IPS-18a (cell line): ENCODE measurements around the gene TMTC2.

ENCODE experiments used
- H3K27ac ChIP-seq: one replicate; pipeline ENCODE4 v1.5.1; 2013; ENCODE audit warnings: low read length
- H3K27me3 ChIP-seq: one replicate; pipeline ENCODE4 v1.6.1; 2013; ENCODE audit warnings: mild to moderate bottlenecking, low read length; ENCODE audit not compliant: control insufficient read depth, insufficient read depth
- H3K36me3 ChIP-seq: one replicate; pipeline ENCODE4 v1.6.1; 2013; ENCODE audit warnings: low read depth, low read length; ENCODE audit not compliant: control insufficient read depth
- H3K4me1 ChIP-seq: one replicate; pipeline ENCODE4 v1.6.1; 2013; ENCODE audit warnings: low read depth, low read length; ENCODE audit not compliant: control insufficient read depth
- H3K4me3 ChIP-seq: one replicate; pipeline ENCODE4 v1.5.1; 2013; ENCODE audit warnings: low read length
- H3K9ac ChIP-seq: one replicate; pipeline ENCODE4 v1.6.1; 2013; ENCODE audit warnings: mild to moderate bottlenecking, low read length, moderate library complexity
- H3K9me3 ChIP-seq: one replicate; pipeline ENCODE4 v1.6.1; 2013; ENCODE audit warnings: low read depth, low read length; ENCODE audit not compliant: control insufficient read depth

Gene TMTC2

DNA sequence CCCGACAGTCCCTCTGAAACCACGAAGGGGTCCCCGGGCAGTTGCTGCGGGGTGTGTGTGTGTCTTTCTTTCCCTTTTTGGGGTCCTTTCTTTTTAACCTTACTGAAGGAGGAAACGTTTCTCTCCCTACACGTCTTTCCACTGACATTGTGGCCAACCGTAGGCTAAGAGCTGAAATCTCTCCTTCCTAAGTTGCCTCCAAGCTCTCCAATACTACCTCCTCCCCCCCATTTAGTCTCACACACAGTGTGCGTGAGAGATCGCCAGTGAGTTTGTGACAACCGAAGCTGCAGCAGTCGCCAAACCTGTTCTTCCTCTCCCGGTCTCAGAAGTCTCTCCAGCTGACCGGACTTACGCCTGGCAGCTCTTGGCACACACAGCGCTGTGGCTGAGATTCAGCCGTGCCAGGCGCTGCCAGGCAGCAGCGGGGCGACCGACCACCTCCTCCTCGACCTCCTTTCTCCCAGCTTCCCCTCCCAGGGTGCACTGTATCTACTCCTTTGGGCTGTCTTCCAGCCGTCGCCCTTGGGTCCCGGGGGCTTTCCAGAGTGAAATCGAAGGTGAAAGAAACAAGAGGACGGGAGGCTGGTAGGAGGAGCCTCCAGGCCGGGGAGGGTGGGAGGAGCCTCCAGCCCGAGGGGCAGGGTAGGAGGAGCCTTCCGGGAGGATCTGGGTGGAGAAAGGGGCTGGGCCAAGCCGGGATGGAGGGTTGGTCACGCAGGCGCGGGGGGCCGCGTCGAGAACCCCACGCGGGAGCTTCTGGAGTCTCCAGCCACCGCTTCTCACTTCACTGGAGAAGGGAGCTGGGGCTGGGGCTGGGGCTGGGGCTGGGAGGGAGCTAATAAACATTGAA lies at the start of gene TMTC2:
TSS of gene TMTC2 (plus strand) at position 739 of the 853 bp plus-strand sequence.
- Histone ChIP-seq H3K27me3 (peaks cover 19% of the 10 kb centered on the region), H3K36me3 (no peaks in the 10 kb centered on the region), H3K9ac (peak within 1 kb of the TSS; percentile 26), H3K4me3 (peak within 1 kb of the TSS; percentile 72), H3K27ac (no peak within 1 kb of the TSS), H3K4me1 (peaks cover 9% of the 10 kb centered on the region), H3K9me3 (no peaks in the 10 kb centered on the region)

DNA sequence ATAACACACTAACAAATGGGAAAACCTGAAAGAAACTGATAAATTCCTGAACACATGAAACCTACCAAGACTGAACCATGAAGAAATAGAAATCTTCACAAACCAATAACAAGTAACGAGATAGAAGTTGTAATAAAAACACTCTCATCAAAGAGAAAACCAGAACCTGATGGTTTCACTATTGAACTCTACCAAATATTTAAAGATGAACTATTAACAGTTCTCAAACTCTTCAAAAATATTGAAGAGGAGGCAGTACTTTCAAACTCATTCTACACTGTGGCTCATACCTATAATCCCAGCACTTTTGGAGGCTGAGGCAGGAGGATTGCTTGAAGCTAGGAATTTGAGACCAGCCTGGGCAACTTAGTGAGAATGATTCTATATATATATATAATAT lies 48.4 kb upstream of the TMTC2 start:
- Histone ChIP-seq H3K4me1 (no peaks in the 10 kb centered on the region), H3K9ac (no peak overlapping the region), H3K36me3 (no peaks in the 10 kb centered on the region), H3K27ac (no peak overlapping the region), H3K9me3 (no peaks in the 10 kb centered on the region), H3K27me3 (no peaks in the 10 kb centered on the region), H3K4me3 (no peak overlapping the region)

DNA sequence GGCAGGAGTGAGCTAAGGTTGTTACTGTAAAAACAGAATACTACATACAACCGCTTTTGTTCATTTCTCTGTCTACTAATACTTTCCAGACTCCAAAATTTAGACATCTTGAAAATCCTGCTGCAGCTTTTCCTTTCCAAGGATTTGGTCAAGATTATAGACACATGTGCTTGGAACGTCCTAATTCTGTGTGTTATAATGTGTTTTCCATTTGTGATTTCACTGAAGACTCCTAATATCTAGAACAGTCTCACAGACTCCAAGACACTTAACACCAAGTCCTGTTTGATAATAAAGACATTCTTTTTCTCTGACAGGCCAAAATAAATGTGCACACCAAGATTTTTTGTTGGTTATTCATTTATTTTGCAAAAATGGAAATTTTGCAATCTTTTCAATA lies 41.8 kb upstream of the TMTC2 start:
- Histone ChIP-seq H3K36me3 (no peaks in the 10 kb centered on the region), H3K27ac (no peak overlapping the region), H3K4me1 (no peaks in the 10 kb centered on the region), H3K9ac (no peak overlapping the region), H3K4me3 (no peak overlapping the region), H3K9me3 (no peaks in the 10 kb centered on the region), H3K27me3 (no peaks in the 10 kb centered on the region)

DNA sequence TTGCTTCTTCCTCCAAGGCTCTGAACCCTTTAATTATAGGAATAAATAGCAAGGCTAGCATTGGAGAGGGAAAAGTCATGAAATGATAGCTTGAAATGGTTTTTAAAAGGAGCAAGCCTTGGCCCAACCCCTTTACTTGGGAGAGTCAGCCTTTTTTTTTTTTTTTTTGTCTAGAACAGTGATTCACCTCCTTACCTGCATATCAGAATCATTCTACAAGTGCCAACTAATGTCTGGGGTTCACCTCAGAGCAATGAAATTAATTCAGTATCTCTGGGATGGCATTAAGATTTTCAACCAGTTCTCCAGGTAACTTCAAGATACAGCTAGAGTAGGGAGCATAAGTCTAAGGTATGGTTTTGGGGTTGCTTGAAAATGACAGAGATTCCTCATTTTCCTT lies 41.3 kb upstream of the TMTC2 start:
- no peaks in the 10 kb centered on the region for H3K4me1 ChIP-seq
- no peaks in the 10 kb centered on the region for H3K36me3 ChIP-seq
- no peak overlapping the region for H3K4me3 ChIP-seq
- no peaks in the 10 kb centered on the region for H3K9me3 ChIP-seq
- H3K9ac ChIP-seq = no peak overlapping the region
- H3K27ac ChIP-seq = no peak overlapping the region
- no peaks in the 10 kb centered on the region for H3K27me3 ChIP-seq

DNA sequence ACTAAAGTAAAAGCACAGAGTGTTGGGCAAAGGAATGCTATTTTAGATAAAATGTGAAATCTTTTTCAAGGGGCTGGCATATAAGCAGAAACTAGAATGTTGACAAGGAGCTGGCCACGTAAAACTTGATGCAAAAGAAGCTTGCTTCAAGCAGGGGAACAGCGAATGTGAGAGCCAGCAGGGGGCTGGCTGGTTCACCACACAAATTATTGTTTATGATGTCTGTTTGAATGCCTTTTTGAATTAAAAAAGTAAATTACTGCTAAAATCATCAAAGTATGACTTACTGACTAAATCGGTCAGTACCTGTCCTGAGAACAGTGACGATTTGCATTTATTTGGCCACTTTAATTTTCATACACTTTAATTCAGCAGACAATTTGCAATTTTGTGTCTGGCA lies 38.9 kb upstream of the TMTC2 start:
- H3K27ac ChIP-seq = no peak overlapping the region
- H3K27me3 ChIP-seq = no peaks in the 10 kb centered on the region
- no peaks in the 10 kb centered on the region for H3K36me3 ChIP-seq
- H3K9ac ChIP-seq = no peak overlapping the region
- H3K9me3 ChIP-seq = no peaks in the 10 kb centered on the region
- no peaks in the 10 kb centered on the region for H3K4me1 ChIP-seq
- no peak overlapping the region for H3K4me3 ChIP-seq

DNA sequence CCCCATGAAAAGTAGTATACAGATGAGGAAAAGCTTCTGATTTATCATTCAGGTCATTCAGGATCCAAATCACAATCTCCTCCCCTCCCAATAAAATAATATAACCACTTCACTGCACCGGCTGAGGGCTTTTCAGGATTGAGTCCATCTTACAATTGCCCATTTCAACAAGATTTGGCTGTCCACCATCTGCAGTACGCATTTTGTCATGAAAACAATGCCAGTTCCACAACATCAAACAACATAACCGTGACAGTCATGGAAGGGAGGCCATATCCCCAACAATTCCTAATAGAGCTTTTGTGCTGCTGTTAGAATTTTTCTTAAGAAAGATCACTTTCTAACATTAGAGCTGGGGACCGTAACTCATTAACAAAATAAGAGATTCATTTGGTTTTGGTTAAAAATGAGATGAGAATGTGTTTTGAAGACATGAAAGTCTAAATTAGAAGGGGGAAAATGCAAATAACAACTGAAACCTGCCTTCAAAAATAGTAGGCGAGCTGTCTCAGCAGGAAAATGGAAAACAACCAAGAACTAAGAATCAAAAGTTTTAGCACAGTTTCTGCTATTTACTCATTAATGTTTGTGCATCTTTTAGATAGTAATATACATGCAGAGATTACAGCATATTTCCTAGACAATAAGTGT lies 38.3 kb upstream of the TMTC2 start:
- Histone ChIP-seq H3K4me3 (no peak overlapping the region), H3K9ac (no peak overlapping the region), H3K4me1 (no peaks in the 10 kb centered on the region), H3K9me3 (no peaks in the 10 kb centered on the region), H3K27ac (no peak overlapping the region), H3K27me3 (no peaks in the 10 kb centered on the region), H3K36me3 (no peaks in the 10 kb centered on the region)

DNA sequence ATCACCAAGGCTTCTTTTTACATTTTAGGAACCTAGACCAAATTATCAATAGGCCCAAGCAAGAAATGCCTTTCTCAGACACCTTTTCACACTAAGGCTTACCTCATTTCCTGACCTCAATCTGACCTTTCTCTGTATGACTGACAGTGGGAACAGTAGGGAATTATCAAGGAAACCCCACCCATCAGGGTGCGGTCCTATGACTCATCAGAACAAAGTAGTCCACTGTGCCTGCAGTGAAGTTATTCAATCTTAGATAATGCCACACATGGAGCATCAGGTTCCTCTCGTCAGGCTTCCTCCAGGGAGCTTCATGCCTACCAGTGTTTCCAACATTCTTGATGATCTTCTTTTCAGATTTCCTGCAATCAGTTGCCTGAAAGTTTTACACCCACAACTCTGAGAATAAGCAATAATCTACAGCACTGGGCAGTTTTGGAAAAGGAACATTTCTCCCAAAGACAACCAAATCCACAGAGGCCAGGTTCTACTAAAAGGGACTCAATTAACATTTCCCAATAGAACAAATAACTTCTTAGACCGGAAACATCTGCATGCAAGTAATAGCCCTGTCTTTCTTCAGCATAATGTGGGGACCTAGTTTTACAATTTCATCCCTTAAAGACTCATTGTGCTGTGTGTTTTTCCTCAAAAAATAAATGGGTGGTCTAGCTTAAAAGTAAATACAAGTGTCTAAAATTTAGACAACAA lies 35.9 kb upstream of the TMTC2 start:
- Histone ChIP-seq H3K4me1 (no peaks in the 10 kb centered on the region), H3K27ac (no peak overlapping the region), H3K9ac (no peak overlapping the region), H3K27me3 (no peaks in the 10 kb centered on the region), H3K9me3 (no peaks in the 10 kb centered on the region), H3K4me3 (no peak overlapping the region), H3K36me3 (no peaks in the 10 kb centered on the region)

DNA sequence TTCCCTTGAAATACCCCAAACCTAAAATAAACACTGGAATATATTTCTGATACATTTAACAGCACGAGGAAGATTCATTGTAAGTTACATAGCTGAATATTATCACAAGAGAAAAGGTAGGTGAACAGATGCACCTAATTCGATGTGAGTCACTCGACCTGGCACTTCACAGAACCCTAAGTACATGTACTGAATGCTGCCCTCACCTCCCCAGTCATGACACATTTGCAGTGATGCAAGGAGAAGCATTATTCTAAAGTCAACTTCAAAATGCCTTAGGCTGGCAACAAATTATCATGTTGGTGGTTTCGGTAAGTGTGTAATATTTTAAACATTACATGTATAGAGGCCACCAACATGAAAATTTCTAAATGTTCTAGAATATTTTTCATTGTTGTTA lies 35.2 kb upstream of the TMTC2 start:
- Histone ChIP-seq H3K9me3 (no peaks in the 10 kb centered on the region), H3K4me3 (no peak overlapping the region), H3K27ac (no peak overlapping the region), H3K36me3 (no peaks in the 10 kb centered on the region), H3K9ac (no peak overlapping the region), H3K4me1 (no peaks in the 10 kb centered on the region), H3K27me3 (no peaks in the 10 kb centered on the region)

DNA sequence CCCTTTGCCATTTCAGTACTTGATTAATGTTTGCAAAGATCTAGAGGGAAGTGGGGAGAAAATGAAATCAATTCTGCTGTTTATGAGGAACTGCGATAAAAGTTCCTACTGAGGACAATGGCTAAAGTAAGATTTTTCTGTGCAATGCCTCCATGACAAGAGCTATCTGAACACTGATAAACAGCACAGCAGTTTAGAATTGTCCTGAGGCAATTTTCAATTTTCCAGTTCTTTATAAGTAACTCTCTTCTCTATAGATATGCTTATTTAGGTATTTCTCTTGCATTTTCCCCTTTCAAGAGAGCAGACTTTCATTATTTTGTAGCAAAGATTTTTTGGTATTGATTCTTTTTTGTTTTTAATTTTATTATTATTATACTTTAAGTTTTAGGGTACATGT lies 34.6 kb upstream of the TMTC2 start:
- Histone ChIP-seq H3K4me3 (no peak overlapping the region), H3K27me3 (no peaks in the 10 kb centered on the region), H3K4me1 (no peaks in the 10 kb centered on the region), H3K9me3 (no peaks in the 10 kb centered on the region), H3K36me3 (no peaks in the 10 kb centered on the region), H3K9ac (no peak overlapping the region), H3K27ac (no peak overlapping the region)

DNA sequence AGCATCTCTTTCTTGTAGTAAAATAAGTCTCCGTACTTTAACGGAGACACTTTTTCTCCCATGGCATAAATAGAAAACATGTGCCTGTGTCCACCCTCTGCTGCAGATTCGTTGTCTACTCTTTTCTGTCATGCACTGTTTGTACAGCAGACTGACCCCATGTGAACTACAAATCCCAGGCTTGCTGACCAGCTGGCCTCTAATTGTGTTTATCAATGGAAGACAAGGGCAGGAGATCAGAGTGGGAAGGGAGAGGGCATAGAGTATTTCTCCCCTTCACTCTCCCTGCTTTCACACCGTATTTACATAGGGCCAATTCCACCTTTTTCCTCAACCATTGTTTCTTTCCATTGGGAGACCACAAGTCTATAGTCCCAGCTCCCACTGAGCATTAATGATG lies 31.0 kb upstream of the TMTC2 start:
- Histone ChIP-seq H3K9ac (no peak overlapping the region), H3K36me3 (no peaks in the 10 kb centered on the region), H3K27me3 (no peaks in the 10 kb centered on the region), H3K4me1 (no peaks in the 10 kb centered on the region), H3K27ac (no peak overlapping the region), H3K4me3 (no peak overlapping the region), H3K9me3 (no peaks in the 10 kb centered on the region)

DNA sequence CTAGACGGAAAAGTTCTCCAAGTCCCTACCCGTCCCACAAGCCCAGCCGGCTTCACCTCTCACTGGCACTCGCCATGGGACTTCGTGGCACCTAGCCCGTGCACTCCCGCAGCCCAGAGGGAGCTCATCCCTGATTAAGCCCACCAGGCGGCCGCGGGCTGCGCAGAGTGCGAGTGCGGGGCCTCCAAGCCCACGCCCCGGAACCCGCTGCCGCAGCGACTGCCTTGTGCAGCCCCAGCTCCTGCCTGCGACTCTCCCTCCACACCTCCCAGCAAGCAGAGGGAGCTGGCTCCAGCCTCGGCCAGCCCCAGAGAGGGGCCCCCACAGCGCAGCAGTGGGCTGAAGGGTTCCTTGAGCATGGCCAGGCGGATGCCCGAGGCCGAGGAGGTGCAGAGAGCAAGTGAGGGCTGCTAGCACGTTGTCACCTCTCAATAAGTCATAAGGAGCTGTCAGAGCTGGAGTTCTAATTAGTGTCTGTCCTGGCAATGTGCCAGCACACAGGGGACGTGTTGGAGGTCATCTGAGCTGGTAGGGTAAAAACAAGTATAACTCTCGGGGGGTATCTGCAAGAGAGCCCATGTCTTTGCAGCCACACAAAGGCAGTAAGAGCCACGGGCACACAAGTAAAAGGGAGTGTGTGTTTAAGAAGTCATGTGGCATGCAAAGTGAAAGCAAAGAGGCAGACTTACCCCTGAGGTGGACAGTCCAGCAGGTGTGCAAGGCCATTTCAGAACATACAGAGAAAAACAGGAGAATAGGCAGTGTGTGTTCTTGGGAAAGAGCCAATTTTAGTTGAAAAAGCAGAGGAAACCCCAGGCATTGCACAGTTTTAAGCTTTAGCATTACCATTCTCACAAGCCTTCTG lies 27.1 kb upstream of the TMTC2 start:
- no peaks in the 10 kb centered on the region for H3K9me3 ChIP-seq
- H3K36me3 ChIP-seq = no peaks in the 10 kb centered on the region
- peaks cover 2% of the 10 kb centered on the region for H3K4me1 ChIP-seq
- H3K4me3 ChIP-seq = no peak overlapping the region
- H3K27me3 ChIP-seq = no peaks in the 10 kb centered on the region
- H3K9ac ChIP-seq = no peak overlapping the region
- H3K27ac ChIP-seq = no peak overlapping the region
